RCC 7860 (cell line): ENCODE measurements around the gene CSNK2A2.

Experiments used
- DNase-seq: peaks from one replicate; pipeline ENCODE4 v3.0.0-alpha.2; 2015; ENCODE audit warnings: low spot score
- FAIRE-seq: peaks from 2 replicates; lab custom pipeline; 2012; peaks lifted over from hg19 to GRCh38; lab: Jason Lieb, UNC

The CSNK2A2 gene

GRCh38 chr16:58152246-58152868 lies 45.5 kb downstream of the CSNK2A2 start:
- FAIRE-seq (no peak), DNase-seq (no peak)

- no peak for FAIRE-seq
- no peak for DNase-seq
Observed at GRCh38 chr16:58148526-58148925, 49.4 kb downstream of the CSNK2A2 start.

GRCh38 chr16:58148099-58148498 lies 49.8 kb downstream of the CSNK2A2 start:
- DNase-seq (no peak), FAIRE-seq (no peak)

GRCh38 chr16:58138852-58139251 lies 59.1 kb downstream of the CSNK2A2 start:
- FAIRE-seq (no peak), DNase-seq (no peak)

- DNase-seq, result no peak
Observed at GRCh38 chr16:58137581-58137980, 60.3 kb downstream of the CSNK2A2 start.

GRCh38 chr16:58129097-58129936 lies 68.6 kb downstream of the CSNK2A2 start, which contains the start of gene CFAP20:
Gene CFAP20, minus strand, starts transcription at chr16:58129381. Its CDS starts 266 bp downstream, at chr16:58129115.
- peak; percentile 99 for DNase-seq
- FAIRE-seq, result peak; percentile 87

More at GRCh38 chr16:58137581-58137980, 60.3 kb downstream of the CSNK2A2 start:
- FAIRE-seq, result no peak

GRCh38 chr16:58128711-58129096 lies 69.2 kb downstream of the CSNK2A2 start:
- FAIRE-seq (no peak), DNase-seq (no peak)

- FAIRE-seq, result no peak
- DNase-seq, result no peak
Observed at GRCh38 chr16:58128181-58128631, 69.7 kb downstream of the CSNK2A2 start.

- DNase-seq, result no peak
- no peak for FAIRE-seq
Observed at GRCh38 chr16:58127634-58128033, 70.3 kb downstream of the CSNK2A2 start.

GRCh38 chr16:58127033-58127556 lies 70.8 kb downstream of the CSNK2A2 start:
- DNase-seq (no peak), FAIRE-seq (no peak)

GRCh38 chr16:58126451-58126961 lies 71.4 kb downstream of the CSNK2A2 start:
- FAIRE-seq (no peak), DNase-seq (no peak)

GRCh38 chr16:58125781-58126335 lies 72.0 kb downstream of the CSNK2A2 start:
- FAIRE-seq (no peak), DNase-seq (no peak)

GRCh38 chr16:58125041-58125440 lies 72.9 kb downstream of the CSNK2A2 start:
- FAIRE-seq (no peak), DNase-seq (no peak)

- FAIRE-seq, result no peak
- no peak for DNase-seq
Observed at GRCh38 chr16:58124601-58124915, 73.3 kb downstream of the CSNK2A2 start.

GRCh38 chr16:58123896-58124600 lies 73.9 kb downstream of the CSNK2A2 start:
- DNase-seq, result no peak

GRCh38 chr16:58121132-58121531 lies 76.8 kb downstream of the CSNK2A2 start:
- DNase-seq (no peak), FAIRE-seq (no peak)

More at GRCh38 chr16:58123896-58124600, 73.9 kb downstream of the CSNK2A2 start:
- FAIRE-seq, result no peak

GRCh38 chr16:58120234-58120633 lies 77.7 kb downstream of the CSNK2A2 start:
- no peak for FAIRE-seq
- no peak for DNase-seq

- FAIRE-seq (no peak), DNase-seq (no peak)
Observed at GRCh38 chr16:58119509-58119845, 78.4 kb downstream of the CSNK2A2 start.

- FAIRE-seq, result no peak
- DNase-seq, result no peak
Observed at GRCh38 chr16:58118801-58119508, 79.0 kb downstream of the CSNK2A2 start.

- DNase-seq (no peak), FAIRE-seq (no peak)
Observed at GRCh38 chr16:58116529-58116928, 81.4 kb downstream of the CSNK2A2 start.
